ENCODE measurements around the gene PLEKHG2.
"Not testable (repeated sequence)": the region's sequence is repeated elsewhere in the genome, so short reads cannot be mapped to it uniquely, and the experiment has no call there.

Gene PLEKHG2

GRCh38 chr19:39448271-39448670 lies 35.8 kb downstream of the PLEKHG2 start:
- DNase-seq, result no peak

- DNase-seq, result no peak
These were observed 36.8 kb downstream of the PLEKHG2 start for GRCh38 chr19:39449116-39449797.

GRCh38 chr19:39451257-39451656 lies 38.8 kb downstream of the PLEKHG2 start:
- DNase-seq, result not testable (repeated sequence)

GRCh38 chr19:39463403-39463802 lies 50.9 kb downstream of the PLEKHG2 start:
- DNase-seq, result no peak

- DNase-seq, result no peak
These were observed 53.7 kb downstream of the PLEKHG2 start for GRCh38 chr19:39465956-39466747.

DNA sequence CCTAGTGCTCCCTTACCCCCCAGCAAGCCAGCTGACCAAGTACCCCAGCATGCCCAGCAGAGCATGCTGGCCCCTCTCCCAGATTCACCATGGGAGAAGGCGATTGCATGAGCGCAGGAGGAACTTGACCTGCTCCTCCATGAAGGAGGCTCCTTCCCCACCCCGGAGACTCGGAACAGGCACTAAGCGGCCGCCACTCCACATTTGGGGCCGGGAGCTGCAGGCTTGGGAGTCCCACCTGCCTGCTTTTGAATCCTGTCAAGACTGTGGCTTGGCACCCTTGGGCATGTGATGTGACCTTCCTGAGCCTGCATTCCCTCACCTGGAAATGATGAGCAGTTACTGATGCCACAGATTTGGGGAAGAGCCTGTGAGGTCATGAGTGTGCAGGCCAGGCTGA lies 55.5 kb downstream of the PLEKHG2 start:
- DNase-seq, result no peak

GRCh38 chr19:39469036-39469435 lies 56.6 kb downstream of the PLEKHG2 start:
- DNase-seq, result no peak

DNA sequence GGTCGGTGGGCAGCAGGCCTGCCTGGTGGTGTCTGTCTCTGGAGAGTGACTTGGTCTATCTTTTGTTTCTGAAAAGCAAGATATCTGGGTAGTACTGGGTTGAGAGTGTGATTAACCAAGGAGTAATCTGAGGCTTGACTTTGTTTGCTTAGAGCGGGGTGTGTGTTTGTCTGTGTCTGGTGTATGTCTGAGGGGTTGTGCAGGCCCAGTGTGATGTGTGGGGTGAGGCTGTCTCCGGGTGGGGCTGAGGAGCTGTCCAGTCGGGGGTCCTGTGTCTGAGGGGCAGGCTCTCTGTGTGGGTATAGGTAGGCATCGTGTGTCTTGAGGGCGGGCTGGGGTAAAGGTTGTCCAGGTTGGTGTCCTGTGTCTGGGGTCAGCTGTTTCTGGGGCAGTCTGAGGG lies 57.1 kb downstream of the PLEKHG2 start:
- DNase-seq, result no peak

GRCh38 chr19:39470724-39471339 lies 58.4 kb downstream of the PLEKHG2 start:
- no peak for DNase-seq

DNA sequence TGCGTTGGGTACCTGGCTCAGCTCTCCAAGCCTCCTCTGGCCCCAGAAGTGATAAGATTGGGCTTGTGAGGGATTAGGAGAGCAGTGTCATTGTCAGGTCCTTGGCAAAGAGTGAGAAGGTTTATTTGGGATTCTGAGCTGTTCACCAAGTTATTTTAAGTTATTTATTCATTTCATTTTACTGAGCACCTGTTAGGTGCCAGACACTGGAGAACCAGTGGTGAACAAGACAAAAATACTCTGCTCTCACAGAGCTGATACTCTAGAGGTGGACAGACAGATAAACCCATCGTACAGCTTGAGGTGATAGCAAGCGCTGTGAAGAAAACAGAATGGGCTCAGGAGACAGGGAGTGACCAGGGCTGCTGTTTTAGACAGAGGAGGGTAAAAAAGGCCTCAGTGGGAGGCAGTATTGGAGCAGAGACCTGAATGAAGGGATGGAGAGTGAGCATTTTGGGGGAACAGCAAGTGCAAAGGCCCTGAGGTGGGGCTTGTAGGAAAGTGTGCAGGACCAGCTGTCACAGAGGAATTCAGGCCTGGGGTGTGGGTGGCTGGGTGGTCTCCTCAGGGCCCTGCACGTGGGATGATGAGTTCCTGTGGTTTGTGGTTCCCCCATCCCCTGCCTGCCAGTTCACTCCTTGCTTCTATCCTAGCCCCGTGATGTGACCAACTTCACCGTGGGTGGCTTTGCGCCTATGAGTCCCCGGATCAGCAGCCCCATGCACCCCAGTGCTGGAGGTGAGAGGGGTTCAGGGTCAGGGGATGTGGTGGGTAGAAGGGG lies 59.5 kb downstream of the PLEKHG2 start:
- no peak for DNase-seq

DNA sequence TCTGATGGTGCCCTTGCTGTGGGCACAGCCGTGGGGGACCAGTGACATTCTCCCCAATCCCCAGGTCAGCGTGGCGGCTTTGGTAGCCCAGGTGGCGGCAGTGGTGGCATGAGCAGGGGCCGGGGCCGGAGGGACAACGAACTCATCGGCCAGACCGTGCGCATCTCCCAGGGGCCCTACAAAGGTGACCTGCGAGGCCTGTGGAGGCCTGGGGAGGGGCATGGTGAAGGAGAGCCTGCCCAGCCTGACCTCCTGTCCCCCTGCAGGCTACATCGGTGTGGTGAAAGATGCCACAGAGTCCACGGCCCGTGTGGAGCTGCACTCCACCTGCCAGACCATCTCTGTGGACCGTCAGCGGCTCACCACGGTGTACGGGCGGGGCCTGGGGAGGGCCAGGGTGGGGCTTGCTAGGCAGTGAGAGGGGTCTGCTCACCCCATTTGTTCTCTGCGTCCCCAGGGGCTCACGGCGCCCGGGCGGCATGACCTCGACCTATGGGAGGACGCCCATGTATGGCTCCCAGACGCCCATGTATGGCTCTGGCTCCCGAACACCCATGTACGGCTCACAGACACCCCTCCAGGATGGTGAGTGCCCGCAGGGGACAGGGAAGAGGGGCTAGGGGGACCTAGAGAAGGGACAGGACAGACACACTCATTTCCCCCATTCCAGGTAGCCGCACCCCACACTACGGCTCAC lies 60.4 kb downstream of the PLEKHG2 start:
- DNase-seq, result no peak

DNA sequence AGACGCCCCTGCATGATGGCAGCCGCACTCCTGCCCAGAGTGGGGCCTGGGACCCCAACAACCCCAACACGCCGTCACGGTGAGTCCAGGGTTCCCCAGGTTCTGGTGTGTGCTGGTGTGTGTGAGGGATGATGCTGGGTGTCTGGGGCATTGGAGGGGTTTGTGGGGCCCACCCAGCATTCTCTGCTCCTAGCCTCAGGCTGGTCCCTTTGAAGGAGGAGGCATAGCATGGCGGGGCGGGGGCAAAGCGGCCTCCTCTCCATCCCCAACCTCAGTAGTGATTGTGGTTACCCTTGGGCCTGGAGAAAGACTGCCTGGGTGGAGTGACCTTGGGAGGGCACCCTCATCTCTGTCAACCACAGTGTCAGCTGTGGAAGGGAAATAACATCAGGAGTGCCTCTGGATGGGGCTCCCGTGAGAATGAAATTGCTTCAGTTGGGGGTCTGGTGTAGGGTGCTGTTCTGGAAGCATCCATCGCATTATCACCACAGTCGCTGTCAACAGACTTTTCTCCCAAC lies 61.0 kb downstream of the PLEKHG2 start:
- DNase-seq, result no peak

DNA sequence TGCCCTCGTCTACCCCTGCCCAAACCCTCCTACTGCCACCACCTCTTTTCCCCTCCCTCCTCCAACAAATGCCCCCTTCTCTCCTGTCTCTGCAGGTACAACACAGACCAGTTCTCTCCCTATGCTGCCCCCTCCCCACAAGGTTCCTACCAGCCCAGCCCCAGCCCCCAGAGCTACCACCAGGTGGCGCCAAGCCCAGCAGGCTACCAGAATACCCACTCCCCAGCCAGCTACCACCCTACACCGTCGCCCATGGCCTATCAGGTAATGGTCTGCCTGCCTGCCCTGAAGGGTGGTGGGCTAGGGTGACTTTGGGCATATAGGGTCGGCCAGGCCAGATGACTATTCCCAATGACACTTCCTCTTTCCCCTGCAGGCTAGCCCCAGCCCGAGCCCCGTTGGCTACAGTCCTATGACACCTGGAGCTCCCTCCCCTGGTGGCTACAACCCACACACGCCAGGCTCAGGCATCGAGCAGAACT lies 61.7 kb downstream of the PLEKHG2 start:
- peak; percentile 29 for DNase-seq

- no peak for DNase-seq
These were observed 63.3 kb downstream of the PLEKHG2 start for GRCh38 chr19:39475748-39476147.
